ENCODE data around the gene CTSL. TPM values are rescaled to one million over a fixed set of nuclear protein-coding genes. Genes with fewer than 3 reads are reported as not detected.

CTSL gene
- polyA plus RNA-seq, 3 donors, result 22.0 to 28.8 (median 28.3) TPM

DNA sequence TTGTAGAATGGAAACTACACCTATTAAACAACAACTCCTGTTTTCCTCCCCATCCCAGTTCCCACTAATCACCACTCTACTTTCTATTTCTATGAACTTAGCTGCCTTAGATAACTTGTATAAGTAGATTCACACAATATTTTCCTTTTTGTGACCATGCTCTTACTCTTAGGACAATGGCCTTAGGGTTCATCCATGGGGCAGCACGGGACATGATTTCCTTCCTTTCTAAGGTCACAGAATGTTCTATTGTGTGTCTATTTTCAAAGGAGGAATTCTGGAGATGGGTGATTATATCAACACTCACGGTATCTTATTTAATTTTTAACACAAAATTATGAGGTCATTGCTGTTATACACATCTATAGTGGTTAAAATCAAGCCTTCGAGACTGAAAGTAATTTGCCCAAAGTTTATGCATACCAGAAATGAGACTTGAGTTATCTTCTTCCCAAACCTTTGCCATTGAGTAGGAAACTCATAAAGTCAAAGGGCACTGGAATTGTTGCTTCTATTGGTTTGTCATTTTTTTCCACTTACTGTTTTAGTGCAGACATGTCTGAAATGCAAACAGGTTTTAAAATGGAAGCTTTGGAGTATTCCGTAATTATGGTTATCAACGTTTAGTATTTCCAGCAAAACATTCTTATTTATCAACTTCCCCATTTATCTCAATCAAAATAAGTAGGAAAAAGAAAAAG is 23.6 kb downstream of the CTSL start:
- H3K36me3 ChIP-seq (replicated peaks in 1 of 2; ENCODE audit: control insufficient read depth in 1 of 2, insufficient read depth in 2 of 2, low read length in 2 of 2), result no peaks in the 10 kb centered on the region
- H3K27ac ChIP-seq (ENCODE audit: low read depth in 1 of 2, low read length in 2 of 2), result no peak overlapping the region
- Mint-ChIP-seq H3K4me3 (no peak overlapping the region), H3K27ac (no peak overlapping the region), H3K36me3 (no peaks in the 10 kb centered on the region), H3K4me1 (no peaks in the 10 kb centered on the region), H3K9me3 (peaks cover 0 to 12% (median 9%) of the 10 kb centered on the region in 7 donors), H3K27me3 (ENCODE audit: low read depth in 3 of 3) (peaks cover 6 to 30% (median 24%) of the 10 kb centered on the region in 3 donors)
- no peak overlapping the region for H3K4me2 ChIP-seq (replicated peaks; ENCODE audit: extremely low read depth, low read length, poor library complexity, severe bottlenecking)
- TF ChIP-seq, protein P1, sequence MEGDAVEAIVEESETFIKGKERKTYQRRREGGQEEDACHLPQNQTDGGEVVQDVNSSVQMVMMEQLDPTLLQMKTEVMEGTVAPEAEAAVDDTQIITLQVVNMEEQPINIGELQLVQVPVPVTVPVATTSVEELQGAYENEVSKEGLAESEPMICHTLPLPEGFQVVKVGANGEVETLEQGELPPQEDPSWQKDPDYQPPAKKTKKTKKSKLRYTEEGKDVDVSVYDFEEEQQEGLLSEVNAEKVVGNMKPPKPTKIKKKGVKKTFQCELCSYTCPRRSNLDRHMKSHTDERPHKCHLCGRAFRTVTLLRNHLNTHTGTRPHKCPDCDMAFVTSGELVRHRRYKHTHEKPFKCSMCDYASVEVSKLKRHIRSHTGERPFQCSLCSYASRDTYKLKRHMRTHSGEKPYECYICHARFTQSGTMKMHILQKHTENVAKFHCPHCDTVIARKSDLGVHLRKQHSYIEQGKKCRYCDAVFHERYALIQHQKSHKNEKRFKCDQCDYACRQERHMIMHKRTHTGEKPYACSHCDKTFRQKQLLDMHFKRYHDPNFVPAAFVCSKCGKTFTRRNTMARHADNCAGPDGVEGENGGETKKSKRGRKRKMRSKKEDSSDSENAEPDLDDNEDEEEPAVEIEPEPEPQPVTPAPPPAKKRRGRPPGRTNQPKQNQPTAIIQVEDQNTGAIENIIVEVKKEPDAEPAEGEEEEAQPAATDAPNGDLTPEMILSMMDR (IDR thresholded peaks at IDR 0.05), result no peak
- H3K9ac ChIP-seq (ENCODE audit: insufficient read depth, low read length, poor library complexity, severe bottlenecking), result no peak overlapping the region
- no peaks in the 10 kb centered on the region for H4K20me1 ChIP-seq (ENCODE audit: insufficient read depth, low read length)
- H3K4me3 ChIP-seq (replicated peaks in 1 of 3; ENCODE audit: low read depth in 2 of 3, low read length in 3 of 3), result no peak overlapping the region
- peaks cover 0 to 13% of the 10 kb centered on the region in 2 donors for H3K27me3 ChIP-seq (ENCODE audit: control insufficient read depth in 2 of 2, insufficient read depth in 2 of 2, low read length in 2 of 2)
- H3K4me1 ChIP-seq (ENCODE audit: control insufficient read depth in 1 of 2, insufficient read depth in 2 of 2, low read length in 2 of 2), result no peaks in the 10 kb centered on the region
- H3K9me3 ChIP-seq (replicated peaks in 1 of 2; ENCODE audit: control insufficient read depth in 1 of 2, insufficient read depth in 1 of 2, low read length in 2 of 2), result peaks cover 4 to 7% of the 10 kb centered on the region in 2 donors
- no peaks in the 10 kb centered on the region for H3K79me2 ChIP-seq (ENCODE audit: insufficient read depth, low read length)
- no peak overlapping the region for H2AFZ ChIP-seq (ENCODE audit: insufficient read depth, low read depth, low read length, poor library complexity, severe bottlenecking)
- intact Hi-C loops (cut with micrococcal nuclease), result no loop called here
- WGBS (ENCODE audit: insufficient coverage), result no CpG with 5 or more reads among the region's 5 CpGs
- no peak for DNase-seq

DNA sequence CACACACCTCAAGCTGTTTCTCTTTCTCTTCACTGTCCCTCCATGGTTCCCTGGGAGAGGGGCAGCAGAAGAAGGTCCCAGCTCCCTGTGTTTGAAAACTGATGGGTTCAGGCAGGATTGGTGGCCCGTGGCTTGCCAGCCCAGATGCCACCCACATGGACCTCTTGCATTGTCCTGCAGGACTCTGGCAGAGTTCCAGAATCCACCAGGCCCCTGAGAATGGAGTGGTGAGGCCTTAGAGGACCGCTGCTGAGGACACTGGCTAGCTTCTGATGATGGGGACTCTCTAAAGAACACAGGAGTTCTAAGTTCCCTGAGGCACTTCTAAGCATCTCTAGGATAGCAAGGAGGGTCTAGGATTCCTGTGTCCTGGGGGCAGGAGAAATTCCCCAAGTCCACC is 24.8 kb downstream of the CTSL start:
- H3K36me3 Mint-ChIP-seq, result no peaks in the 10 kb centered on the region
- Histone ChIP-seq H3K79me2 (ENCODE audit: insufficient read depth, low read length) (no peaks in the 10 kb centered on the region), H3K27ac (ENCODE audit: low read depth in 1 of 2, low read length in 2 of 2) (no peak overlapping the region), H3K9me3 (replicated peaks in 1 of 2; ENCODE audit: control insufficient read depth in 1 of 2, insufficient read depth in 1 of 2, low read length in 2 of 2) (peaks cover 6 to 7% of the 10 kb centered on the region in 2 donors), H3K4me2 (replicated peaks; ENCODE audit: extremely low read depth, low read length, poor library complexity, severe bottlenecking) (no peak overlapping the region), H3K36me3 (replicated peaks in 1 of 2; ENCODE audit: control insufficient read depth in 1 of 2, insufficient read depth in 2 of 2, low read length in 2 of 2) (no peaks in the 10 kb centered on the region), H3K9ac (ENCODE audit: insufficient read depth, low read length, poor library complexity, severe bottlenecking) (no peak overlapping the region), H3K4me1 (ENCODE audit: control insufficient read depth in 1 of 2, insufficient read depth in 2 of 2, low read length in 2 of 2) (no peaks in the 10 kb centered on the region), H4K20me1 (ENCODE audit: insufficient read depth, low read length) (no peaks in the 10 kb centered on the region), H2AFZ (ENCODE audit: insufficient read depth, low read depth, low read length, poor library complexity, severe bottlenecking) (no peak overlapping the region), H3K27me3 (ENCODE audit: control insufficient read depth in 2 of 2, insufficient read depth in 2 of 2, low read length in 2 of 2) (peaks cover 0 to 13% of the 10 kb centered on the region in 2 donors), H3K4me3 (replicated peaks in 1 of 3; ENCODE audit: low read depth in 2 of 3, low read length in 3 of 3) (no peak overlapping the region)
- H3K9me3 Mint-ChIP-seq, result peaks cover 0 to 13% (median 9%) of the 10 kb centered on the region in 7 donors
- no peak overlapping the region for H3K4me3 Mint-ChIP-seq
- no peak for DNase-seq
- intact Hi-C loops (cut with micrococcal nuclease), result no loop called here
- no peak overlapping the region for H3K27ac Mint-ChIP-seq
- TF ChIP-seq, protein P1 (IDR thresholded peaks at IDR 0.05), result no peak
- 54% methylated on average over 2 of the region's 2 CpGs for WGBS (ENCODE audit: insufficient coverage)
- peaks cover 6 to 30% (median 27%) of the 10 kb centered on the region in 3 donors for H3K27me3 Mint-ChIP-seq (ENCODE audit: low read depth in 3 of 3)
- no peaks in the 10 kb centered on the region for H3K4me1 Mint-ChIP-seq

All from CD14-positive monocyte (primary cell).